Stimulated activated CD4-positive, alpha-beta T cell treated with anti-CD3 and anti-CD28 coated beads, Interleukin-4, amount 100 ng/mL, for 4 hours (primary cell): ENCODE measurements around the gene FAM50B.

Experiments
- DNase-seq, 2 experiments: peaks; one replicate each; pipeline ENCODE4 v3.0.0-alpha.2; 2020

Gene FAM50B

GRCh38 chr6:3875486-3875885, 26.3 kb downstream of the FAM50B start:
- DNase-seq, result no peak

DNA sequence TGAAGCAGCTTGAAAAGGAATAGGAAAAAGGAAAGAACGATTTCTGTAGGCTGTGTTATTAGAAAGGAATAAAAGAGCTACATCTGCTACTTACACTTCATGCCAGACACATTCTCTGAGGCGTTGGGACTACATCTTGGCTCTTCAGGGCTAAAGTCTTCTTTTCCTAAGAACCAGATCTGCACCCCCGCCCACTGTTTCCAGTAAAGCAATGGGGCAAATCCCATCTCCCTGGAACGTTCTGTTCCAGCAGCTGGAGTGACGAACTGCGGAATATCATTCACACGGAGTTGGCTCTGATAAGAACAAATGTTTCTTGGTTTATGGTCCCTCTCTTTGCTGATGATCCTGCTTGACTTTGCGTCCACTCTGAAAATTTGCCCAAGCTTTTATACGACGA, 26.9 kb downstream of the FAM50B start:
- no peak for DNase-seq

DNA sequence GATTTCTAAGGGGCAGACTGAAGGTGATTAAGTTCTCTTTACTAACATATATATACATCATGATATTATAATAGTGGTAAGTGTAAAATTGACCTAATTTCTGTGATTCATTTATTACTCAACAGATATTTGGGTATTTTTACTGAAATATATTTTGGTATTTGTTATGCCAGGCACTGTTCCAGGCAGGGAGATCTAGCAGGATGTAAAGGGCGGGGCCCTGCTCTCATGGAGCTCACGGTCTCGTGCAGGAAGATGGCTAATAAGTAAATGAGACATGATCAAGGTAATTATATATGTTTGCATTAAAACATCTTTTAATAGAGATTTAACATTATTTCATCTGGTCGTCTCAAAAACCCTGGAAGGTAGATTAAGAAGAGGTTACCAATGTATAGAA, 27.7 kb downstream of the FAM50B start:
- DNase-seq, result no peak

- no peak for DNase-seq
Observed at GRCh38 chr6:3878048-3878666, 29.0 kb downstream of the FAM50B start.

GRCh38 chr6:3879194-3879952, 30.2 kb downstream of the FAM50B start:
- DNase-seq, result no peak

DNA sequence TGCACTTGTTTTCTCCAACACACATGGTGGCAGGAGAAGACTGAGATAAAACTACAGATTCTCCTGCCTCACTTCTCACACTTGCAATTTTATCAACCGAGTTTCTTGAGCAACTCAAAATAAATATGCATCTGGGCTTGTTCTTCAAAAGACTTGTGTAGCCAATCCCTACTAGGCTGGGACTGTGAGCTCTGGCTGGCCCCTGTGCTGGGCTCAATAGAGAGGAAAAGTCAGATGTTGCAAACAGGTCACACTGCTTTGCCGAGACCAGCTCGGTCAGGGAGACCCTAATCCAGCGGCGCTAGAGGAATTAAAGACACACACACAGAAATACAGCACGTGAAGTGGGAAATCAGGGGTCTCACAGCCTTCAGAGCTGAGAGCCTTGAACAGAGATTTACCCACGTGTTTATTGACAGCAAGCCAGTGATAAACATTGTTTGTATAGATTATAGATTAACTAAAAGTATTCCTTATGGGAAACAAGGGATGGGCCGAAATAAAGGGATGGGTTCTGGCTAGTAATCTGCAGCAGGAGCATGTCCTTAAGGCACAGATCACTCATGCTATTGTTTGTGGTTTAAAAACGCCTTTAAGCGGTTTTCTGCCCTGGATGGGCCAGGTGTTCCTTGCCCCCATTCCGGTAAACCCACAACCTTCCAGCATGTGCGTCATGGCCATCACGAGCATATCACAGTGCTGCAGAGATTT, 32.7 kb downstream of the FAM50B start:
- no peak for DNase-seq

- no peak for DNase-seq
Observed at GRCh38 chr6:3882431-3882830, 33.3 kb downstream of the FAM50B start.

- DNase-seq, result no peak
Observed at GRCh38 chr6:3882866-3883265, 33.7 kb downstream of the FAM50B start.

DNA sequence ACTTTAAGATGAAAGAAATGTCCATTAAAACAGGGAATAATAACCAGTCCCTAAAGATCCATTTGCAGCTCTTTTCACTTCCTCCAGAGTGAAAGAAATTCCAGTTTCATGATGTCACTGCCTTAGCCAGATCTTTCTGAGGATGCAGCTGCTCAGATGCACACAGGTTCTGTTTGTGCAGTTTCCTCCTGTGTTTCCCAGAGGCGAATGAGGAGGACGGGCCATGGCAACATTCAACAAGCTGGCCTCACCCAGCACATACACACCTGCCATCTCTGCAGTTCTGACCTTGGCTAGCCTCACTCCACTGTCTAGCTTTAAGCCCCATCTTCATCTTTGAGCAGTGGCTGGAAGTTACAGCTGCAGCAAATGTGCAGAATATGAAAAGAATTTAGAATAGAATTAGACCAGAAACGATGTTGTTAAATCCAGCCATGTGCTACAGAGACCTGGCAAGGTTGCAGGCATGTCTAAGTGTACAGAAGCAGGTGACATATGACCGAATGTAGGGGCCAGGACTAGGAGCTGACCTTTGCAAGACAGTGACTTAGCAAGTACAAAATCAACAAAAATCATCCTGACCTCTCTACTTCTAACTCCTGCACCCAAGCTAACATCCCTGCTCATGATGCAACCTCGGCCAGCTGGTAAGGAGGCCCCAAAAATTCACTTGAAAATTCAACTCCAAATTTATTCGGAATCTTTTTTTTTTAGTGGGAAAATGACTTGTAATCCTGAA, 35.0 kb downstream of the FAM50B start:
- DNase-seq, result no peak

- DNase-seq, result no peak
Observed at GRCh38 chr6:3885262-3886036, 36.3 kb downstream of the FAM50B start.

- no peak for DNase-seq
Observed at GRCh38 chr6:3887150-3887700, 38.1 kb downstream of the FAM50B start.

DNA sequence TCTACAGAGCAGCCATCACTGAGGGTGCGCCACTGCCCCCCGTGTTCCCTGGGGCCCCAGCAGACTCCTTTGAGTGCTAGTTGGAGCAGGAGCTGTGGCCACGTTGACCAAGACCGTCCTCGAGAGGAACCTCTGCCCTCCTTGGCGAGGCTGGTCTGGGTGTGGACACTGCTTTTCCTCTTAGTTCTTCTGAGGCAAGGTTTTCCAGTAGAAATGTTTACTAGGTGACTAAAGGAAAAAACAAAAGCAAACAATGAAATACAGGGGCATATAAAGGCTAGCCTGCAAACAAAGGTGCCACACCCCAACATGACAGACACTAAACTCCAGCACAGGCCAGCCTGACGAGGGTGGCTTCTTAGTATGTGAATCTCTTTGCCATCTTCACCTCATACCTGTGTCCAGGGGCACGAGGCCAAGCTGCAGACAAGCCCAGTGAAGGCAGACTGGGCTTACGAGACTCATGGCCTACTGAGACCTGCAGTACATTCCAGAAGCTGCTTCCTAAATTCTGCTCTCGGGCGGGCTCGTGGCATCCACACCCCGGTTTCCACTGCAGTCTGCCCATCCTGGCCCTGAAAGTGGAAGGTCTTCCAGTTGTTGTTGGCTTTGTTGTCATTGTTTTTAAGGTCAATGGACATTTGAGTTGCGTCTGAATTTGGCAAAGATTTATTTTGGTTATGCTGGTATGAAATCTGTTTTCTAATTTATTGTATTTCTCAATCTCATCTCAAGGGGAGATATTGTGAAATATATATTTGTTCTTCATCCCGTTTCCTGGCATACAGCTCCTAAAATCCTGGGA, 39.2 kb downstream of the FAM50B start:
- no peak for DNase-seq

DNA sequence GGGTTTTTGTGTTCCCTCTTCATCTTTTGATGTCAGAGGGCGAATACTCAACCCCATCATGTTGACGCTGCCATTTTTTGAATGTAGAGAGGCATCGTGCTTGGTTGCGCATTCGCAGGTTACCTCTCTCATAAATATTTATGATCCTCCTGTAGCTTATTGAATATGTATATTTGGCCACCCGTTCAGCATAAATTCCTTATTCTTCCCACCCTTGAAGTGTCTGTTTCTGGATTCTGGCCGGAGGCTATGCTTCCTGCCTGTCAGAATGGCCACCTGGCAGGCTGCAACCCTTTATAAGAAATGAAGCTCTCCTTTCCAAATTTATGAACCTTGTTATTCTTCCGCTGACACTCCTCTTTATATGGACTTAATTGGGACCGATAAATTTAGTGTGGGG, 40.9 kb downstream of the FAM50B start:
- DNase-seq, result no peak

DNA sequence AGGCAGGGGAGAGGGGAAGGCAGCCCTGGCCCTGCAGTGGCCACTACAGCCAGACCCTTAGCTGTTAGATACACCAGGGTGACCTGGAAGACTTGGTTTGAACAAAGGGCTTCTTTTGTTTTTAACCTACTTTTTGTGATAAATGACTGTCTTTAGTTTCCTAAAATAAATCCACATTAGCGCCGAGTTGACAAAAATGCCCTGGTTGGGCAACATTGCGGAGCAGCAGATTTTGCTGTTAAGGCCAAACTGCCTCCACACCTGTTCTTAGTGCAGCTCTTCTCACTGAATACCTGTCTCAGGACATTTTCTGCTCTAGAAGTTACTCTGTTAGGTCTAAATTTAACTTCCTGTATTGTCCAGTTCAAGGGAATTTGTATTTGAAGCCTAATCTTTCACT, 42.7 kb downstream of the FAM50B start:
- no peak for DNase-seq

DNA sequence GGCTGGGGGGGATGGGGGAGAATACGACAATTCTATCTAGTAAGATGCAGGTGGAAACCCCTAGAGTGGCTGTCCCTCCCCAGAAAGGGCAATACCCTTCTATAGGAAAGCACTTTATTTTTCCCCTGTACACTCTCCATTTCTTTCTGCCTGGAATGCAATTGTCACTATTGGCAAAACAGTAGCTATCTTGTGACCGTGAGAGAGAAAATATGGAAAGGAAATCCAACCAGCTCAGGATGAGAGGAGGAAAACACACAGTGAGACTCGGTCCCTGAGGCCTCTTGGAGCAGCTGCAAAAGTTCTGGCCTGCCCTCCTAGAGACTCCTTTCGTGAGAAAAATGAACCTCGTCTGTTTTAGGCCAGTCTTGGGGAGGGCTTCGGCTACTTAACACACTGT, 43.4 kb downstream of the FAM50B start:
- no peak for DNase-seq

DNA sequence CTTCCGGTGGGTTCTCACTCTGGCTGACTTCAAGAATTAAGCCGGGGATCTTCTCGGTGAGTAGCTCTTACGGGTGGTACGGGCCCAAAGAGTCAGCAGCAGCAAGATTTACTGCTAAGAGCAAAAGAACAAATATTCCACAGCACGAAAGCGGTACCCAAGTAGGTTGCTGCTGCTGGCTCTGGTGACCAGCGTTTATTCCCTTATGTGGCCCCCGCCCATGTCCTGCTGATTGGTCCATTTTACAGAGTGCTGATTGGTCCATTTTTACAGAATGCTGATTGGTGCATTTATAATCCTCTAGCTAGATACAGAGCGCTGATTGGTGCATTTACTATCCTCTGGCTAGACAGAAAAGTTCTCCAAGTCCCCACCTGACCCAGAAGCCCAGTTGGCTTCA, 44.3 kb downstream of the FAM50B start:
- no peak for DNase-seq

GRCh38 chr6:3893917-3894316, 44.7 kb downstream of the FAM50B start:
- no peak for DNase-seq

DNA sequence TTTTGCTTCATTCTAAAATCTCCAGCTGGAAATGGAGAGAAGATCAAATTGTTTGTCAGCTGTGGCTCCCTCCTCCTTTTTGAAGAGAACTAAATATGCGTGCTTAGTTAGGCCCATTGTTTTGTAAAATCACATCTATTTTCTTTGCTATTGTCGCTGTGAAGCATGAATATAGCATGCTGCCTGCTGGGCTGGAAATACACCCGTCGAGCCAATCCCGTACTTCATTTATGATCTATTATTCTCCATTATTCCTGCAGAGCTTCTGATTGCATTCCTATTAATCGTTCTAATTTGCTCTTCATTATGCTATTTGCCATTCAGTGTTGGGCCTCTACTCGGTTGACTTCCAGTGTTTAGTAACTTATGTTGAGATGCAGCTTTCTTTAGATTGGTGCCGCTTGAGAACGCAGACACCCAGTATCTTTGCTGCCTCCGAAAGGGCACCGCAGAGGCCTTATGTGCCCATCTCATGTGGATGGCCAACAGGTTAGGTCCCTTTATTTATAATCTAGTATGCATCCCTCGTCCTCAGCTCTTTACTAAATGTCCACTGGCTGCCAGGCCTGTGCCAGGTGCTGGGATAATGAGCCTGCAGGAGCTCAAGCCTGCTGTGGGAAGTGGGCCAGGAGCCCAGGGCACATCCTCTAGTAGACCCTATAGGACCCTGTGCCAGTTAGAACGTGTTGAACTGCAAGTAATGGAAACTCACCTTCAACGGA, 45.6 kb downstream of the FAM50B start:
- DNase-seq, result no peak

DNA sequence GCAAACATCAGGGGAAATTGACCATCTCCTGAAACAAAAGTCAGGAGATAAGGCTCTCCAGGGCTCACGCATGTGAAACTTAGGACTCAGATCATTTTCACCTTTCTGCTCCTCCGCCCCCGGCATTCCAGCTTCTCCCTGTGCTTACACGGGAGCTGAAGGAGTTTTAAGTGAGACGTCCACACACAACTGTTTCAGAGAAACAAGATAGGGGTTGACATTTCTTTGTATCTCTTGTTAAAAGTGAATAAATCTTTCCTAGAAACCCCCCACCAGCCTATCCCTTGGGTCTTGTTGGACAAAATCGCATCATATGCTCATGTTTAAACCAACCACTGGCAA, 46.1 kb downstream of the FAM50B start:
- no peak for DNase-seq

DNA sequence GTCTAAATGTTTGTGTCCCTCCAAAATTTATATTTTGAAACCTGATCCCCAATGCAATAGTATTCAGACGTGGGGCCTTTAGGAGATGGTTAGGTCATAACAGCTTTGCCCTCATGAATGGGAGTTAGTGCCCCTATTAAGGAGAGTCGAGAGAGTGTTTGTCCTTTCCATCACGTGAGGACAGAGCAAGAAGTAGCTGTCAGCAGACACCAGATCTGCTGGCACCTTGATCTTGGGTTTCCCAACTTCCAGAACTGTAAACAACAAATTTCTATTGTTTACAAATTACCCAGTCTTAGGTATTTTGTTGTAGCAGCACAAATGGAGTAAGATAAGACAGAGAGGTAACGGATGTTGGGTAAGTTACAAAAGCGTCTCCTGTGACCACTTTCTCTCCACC, 46.6 kb downstream of the FAM50B start:
- DNase-seq, result no peak
